ENCODE data around the gene ITGAX. TPM values are rescaled to one million over a fixed set of nuclear protein-coding genes. Genes with fewer than 3 reads are reported as not detected.
A peak's percentile ranks its signal among the peaks of the same experiment; 100 is the strongest.

Gene ITGAX
- total RNA-seq, 1 donor from 2014 or later, result 1.4 TPM

GRCh38 chr16:31375231-31375630 is 20.3 kb downstream of the ITGAX start:
- no peak for DNase-seq
- Histone ChIP-seq H3K36me3 (no peaks in the 10 kb centered on the region), H3K4me3 (no peak overlapping the region), H3K27me3 (ENCODE audit: low read depth) (peaks cover 56% of the 10 kb centered on the region), H3K9me3 (replicated peaks) (peaks cover 11% of the 10 kb centered on the region), H3K27ac (replicated peaks) (no peak overlapping the region), H3K4me1 (no peaks in the 10 kb centered on the region)
- TF ChIP-seq CTCF (IDR thresholded peaks at IDR 0.05; ENCODE audit: borderline replicate concordance), result no peak
- intact Hi-C loops (cut with micrococcal nuclease), result no loop called here

GRCh38 chr16:31376705-31377104 is 21.7 kb downstream of the ITGAX start:
- Histone ChIP-seq H3K9me3 (replicated peaks) (peaks cover 11% of the 10 kb centered on the region), H3K4me1 (no peaks in the 10 kb centered on the region), H3K27me3 (ENCODE audit: low read depth) (peaks cover 44% of the 10 kb centered on the region), H3K36me3 (no peaks in the 10 kb centered on the region), H3K27ac (replicated peaks) (no peak overlapping the region), H3K4me3 (no peak overlapping the region)
- no peak for DNase-seq
- intact Hi-C loops (cut with micrococcal nuclease), result no loop called here
- no peak for TF ChIP-seq CTCF (IDR thresholded peaks at IDR 0.05; ENCODE audit: borderline replicate concordance)

- intact Hi-C loops (cut with micrococcal nuclease), result no loop called here
- no peak for TF ChIP-seq CTCF (IDR thresholded peaks at IDR 0.05; ENCODE audit: borderline replicate concordance)
- H3K27me3 ChIP-seq (ENCODE audit: low read depth), result peaks cover 40% of the 10 kb centered on the region
- no peak overlapping the region for H3K4me3 ChIP-seq
- H3K36me3 ChIP-seq, result no peaks in the 10 kb centered on the region
- DNase-seq, result no peak
- no peak overlapping the region for H3K27ac ChIP-seq (replicated peaks)
- peaks cover under 1% of the 10 kb centered on the region for H3K4me1 ChIP-seq
- H3K9me3 ChIP-seq (replicated peaks), result peaks cover 11% of the 10 kb centered on the region
Observed at GRCh38 chr16:31377210-31377903, 22.4 kb downstream of the ITGAX start.

GRCh38 chr16:31380201-31380600 is 25.2 kb downstream of the ITGAX start:
- TF ChIP-seq CTCF (IDR thresholded peaks at IDR 0.05; ENCODE audit: borderline replicate concordance), result no peak
- intact Hi-C loops (cut with micrococcal nuclease), result no loop called here
- H3K27me3 ChIP-seq (ENCODE audit: low read depth), result peaks cover 56% of the 10 kb centered on the region
- no peak overlapping the region for H3K27ac ChIP-seq (replicated peaks)
- DNase-seq, result no peak
- peaks cover 6% of the 10 kb centered on the region for H3K9me3 ChIP-seq (replicated peaks)
- H3K4me3 ChIP-seq, result no peak overlapping the region
- no peaks in the 10 kb centered on the region for H3K36me3 ChIP-seq
- peaks cover 4% of the 10 kb centered on the region for H3K4me1 ChIP-seq

- H3K4me1 ChIP-seq, result peaks cover 4% of the 10 kb centered on the region
- TF ChIP-seq CTCF (IDR thresholded peaks at IDR 0.05; ENCODE audit: borderline replicate concordance), result peak; percentile 78
- intact Hi-C loops (cut with micrococcal nuclease), result no loop called here
Observed at GRCh38 chr16:31382485-31383161, 27.6 kb downstream of the ITGAX start.

More at GRCh38 chr16:31382485-31383161, 27.6 kb downstream of the ITGAX start:
- H3K27me3 ChIP-seq (ENCODE audit: low read depth), result peaks cover 56% of the 10 kb centered on the region
- H3K27ac ChIP-seq (replicated peaks), result no peak overlapping the region
- H3K36me3 ChIP-seq, result no peaks in the 10 kb centered on the region
- peak; percentile 63 for DNase-seq
- no peak overlapping the region for H3K4me3 ChIP-seq
- H3K9me3 ChIP-seq (replicated peaks), result no peaks in the 10 kb centered on the region

All from left ventricle myocardium inferior (tissue), 1 donor.